Right ventricle myocardium inferior (tissue), 1 donor: ENCODE results near the gene SEC14L5. TPM values are rescaled to one million over a fixed set of nuclear protein-coding genes. Genes with fewer than 3 reads are reported as not detected.

ENCODE experiments used
- ATAC-seq: fragments of 200-7000 bp; cut with Tn5 transposase; one replicate; pipeline ENCODE4 v1.9.1; 2020; ENCODE audit warnings: mild to moderate bottlenecking, moderate library complexity
- DNase-seq: peaks from one replicate; pipeline ENCODE4 v3.0.0; 2021; ENCODE audit errors: missing footprints
- intact Hi-C: fragments of 100-400 bp; cut with DNase I; formaldehyde crosslinking; loops from one replicate; pipeline ENCODE4 v1.11.0; 2022
- total RNA-seq: library from RNA; stranded (reverse); fragmentation: NEBNext Ultra II Directional; extraction: Animal tissue kit (Norgen Biotek cat#: 25700); gene quantifications from one replicate; pipeline ENCODE4 v1.2.1, GENCODE V29; 2021
- donor health status: DM: no; HTN: yes; CAD: no; lungs with severe emphysema.

Gene SEC14L5
- total RNA-seq, 1 donor from 2014 or later = 23.5 TPM

GRCh38 chr16:4972938-4973587 is 14.9 kb downstream of the SEC14L5 start:
- intact Hi-C loops = no loop called here
- ATAC-seq (no peak), DNase-seq (no peak)

DNA sequence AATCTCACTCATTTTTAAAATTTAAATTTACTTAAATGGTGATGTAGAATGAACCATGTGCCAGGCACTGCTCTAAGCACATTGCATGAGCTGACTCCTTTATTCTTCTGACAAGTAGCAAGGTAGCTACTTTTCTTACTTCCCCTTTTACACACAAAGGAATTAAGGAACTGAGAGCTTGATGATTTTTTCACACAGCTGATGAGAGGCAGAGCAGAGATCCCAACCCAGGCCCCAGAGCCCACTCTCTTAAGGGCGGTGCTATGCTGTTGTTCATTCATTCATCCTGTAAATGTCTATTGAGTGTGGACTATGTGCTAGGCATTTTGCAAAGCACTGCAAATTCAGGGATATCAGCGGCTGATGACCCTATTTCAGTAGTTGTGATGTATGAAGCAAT is 17.9 kb downstream of the SEC14L5 start:
- DNase-seq (no peak), ATAC-seq (no peak)
- intact Hi-C loops = no loop called here

DNA sequence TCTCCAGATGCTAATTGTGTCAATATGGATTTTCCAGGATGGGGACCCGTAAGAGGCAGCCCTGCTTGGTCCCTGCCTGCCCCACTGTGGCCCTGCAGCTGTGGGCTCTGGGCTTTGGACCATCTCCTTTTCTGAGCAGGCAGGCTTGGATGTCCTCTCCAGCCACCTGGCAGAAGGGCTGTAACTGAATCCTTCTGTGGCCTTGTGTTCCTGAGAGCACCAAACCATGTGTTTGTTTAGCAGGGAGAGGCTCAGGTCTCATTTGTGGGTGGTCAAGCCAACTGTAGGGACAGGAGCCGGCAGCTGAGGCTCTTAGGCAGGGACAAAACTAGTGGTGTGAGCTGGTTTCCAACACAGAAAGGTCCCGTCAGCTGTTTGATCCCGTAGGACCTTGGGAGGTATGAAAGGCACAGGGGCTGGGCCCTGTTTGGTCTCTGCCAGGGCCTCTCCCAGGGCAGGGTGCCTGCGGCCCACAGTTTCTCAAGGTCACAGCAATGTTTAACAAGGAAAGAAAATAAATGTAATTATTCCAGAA is 18.5 kb downstream of the SEC14L5 start:
- no peak for ATAC-seq
- intact Hi-C loops = no loop called here
- no peak for DNase-seq

GRCh38 chr16:4979164-4979563 is 21.0 kb downstream of the SEC14L5 start:
- ATAC-seq (no peak), DNase-seq (no peak)
- intact Hi-C loops = no loop called here

- ATAC-seq (no peak), DNase-seq (no peak)
- intact Hi-C loops = no loop called here
Measured at GRCh38 chr16:4979736-4980660, 21.9 kb downstream of the SEC14L5 start.

GRCh38 chr16:4980691-4981090 is 22.6 kb downstream of the SEC14L5 start:
- intact Hi-C loops = no loop called here
- ATAC-seq = no peak
- no peak for DNase-seq

DNA sequence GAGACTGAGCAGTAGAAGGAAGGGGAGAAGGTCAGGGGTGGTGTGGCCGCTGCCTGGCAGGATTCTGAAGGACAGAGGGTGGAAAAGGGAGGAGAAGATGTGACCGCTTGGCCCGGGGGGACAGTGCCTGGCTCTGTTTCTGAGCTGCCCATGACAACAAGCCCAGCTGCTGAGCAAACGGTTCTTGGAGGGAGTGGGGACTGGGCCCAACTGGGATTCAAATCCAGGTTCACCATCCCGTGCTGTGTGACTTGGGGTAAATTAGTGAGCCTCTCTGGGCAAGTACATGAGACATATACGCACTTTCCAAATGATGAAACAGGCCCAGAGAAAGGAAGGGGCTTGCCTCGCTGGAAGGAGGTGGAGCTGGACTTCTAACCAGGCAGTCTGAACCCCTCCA is 23.3 kb downstream of the SEC14L5 start:
- DNase-seq (no peak), ATAC-seq (no peak)
- intact Hi-C loops = no loop called here

DNA sequence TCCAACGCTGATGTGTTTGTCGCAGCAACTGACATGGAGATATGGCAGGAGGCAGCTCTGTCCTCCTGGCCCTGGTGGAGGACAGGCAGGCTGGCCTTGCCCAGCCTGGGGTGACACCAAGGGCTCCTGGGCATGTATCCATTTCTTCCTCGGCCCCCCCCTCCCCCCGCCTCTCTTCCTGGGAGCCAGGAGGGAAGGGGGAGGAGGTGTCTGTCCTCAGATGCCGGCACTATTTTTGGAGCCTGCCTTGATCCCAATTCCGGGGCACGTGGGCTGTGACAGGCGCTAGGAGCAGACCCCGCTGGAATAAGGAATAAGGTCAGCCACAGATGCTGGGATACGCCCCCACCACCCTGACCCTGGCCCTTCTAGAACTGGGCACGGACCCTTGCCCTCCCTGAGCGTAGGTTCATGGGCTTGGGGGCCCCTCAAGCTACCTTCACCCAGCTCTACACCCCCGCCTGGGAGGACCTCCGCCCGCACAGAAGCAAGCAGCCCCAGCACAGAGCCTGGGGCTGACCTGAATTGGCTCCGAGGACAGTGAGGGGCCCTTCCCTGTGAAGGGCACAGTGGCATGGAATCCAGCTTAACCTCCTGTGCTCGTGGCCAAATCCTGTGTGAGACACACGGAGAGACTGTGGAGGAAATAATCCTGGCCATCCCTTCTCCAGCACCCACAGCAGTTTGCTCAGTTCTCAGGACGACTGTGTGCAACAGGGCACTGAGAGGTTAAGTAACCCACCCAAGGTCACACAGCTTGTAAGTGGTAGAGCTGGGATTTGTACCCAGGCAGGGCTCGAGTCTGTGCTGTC is 24.1 kb downstream of the SEC14L5 start:
- DNase-seq (no peak), ATAC-seq (peak; percentile 97)
- intact Hi-C loops = loop anchor here (1.0 kb wide), 1 partner anchor 20 kb away; no protein-coding TSS in a partner anchor

- no peak for DNase-seq
- intact Hi-C loops = no loop called here
- no peak for ATAC-seq
Measured at GRCh38 chr16:4984174-4984990, 26.3 kb downstream of the SEC14L5 start.

DNA sequence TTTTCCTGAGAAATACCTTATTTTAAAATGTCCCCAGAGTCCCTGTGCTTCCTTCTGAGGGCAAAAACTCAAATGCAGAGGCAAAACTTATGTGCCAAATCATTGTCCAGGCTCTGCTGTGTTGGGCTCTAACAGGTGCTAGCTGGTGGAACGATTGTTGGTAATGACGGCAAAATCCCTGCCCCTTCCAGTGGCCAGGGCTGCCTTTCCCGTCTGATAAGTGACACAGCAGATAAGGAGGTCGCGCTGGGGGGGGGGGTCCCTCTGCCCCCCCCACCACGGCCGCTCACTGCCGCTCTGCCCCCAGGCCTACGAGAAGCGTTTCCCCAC is 29.1 kb downstream of the SEC14L5 start:
- ATAC-seq = no peak
- no peak for DNase-seq
- intact Hi-C loops = no loop called here

GRCh38 chr16:4987580-4988374 is 29.6 kb downstream of the SEC14L5 start:
- ATAC-seq (peak; percentile 10), DNase-seq (no peak)
- intact Hi-C loops = no loop called here

DNA sequence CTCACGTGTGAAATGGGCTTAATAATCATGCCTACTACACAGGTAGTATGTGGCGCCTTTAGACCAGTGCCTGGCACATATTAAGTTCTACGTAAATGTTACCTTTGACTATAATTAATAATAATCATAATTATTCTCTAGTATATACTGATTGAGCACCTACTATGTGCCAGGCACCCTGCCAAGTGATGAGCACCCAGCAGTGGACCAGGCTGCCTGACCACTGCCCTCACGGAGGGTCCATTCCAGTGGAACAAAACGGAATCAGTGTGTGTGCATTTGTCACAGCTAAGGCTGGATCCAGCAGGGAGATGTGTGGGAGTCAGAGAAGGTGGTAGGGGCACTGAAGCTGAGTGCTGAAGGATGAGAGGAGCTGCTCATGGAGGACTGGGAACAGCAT is 30.5 kb downstream of the SEC14L5 start:
- intact Hi-C loops = no loop called here
- no peak for ATAC-seq
- no peak for DNase-seq

DNA sequence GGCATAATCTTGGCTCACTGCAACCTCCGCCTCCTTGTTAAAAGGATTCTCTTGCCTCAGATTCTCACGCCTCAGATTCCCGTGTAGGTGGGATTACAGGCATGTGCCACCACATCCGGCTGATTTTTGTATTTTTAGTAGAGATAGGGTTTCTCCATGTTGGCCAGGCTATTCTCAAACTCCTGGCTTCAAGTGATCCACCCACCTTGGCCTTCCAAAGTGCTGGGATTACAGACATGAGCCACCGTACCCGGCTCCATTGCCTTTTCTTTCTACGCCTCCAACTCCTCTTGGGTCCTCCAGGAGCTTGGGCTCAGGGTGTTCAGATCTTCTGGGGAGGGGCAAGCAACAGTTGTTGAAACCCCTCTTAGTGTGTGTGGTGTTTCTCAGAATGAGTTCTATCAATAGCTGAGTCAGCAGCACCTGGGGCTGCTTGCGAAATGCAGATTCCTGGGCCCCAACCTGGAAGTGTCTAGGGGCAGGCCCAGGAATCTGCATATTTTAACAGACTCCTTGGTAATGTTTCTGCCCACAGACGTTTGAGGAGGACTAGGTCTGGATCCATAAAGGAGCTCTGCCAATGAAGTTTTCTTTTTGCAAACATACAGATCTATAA is 31.4 kb downstream of the SEC14L5 start:
- intact Hi-C loops = no loop called here
- DNase-seq (no peak), ATAC-seq (no peak)

GRCh38 chr16:4990415-4990814 is 32.3 kb downstream of the SEC14L5 start:
- DNase-seq = no peak
- no peak for ATAC-seq
- intact Hi-C loops = no loop called here

- intact Hi-C loops = no loop called here
- ATAC-seq (no peak), DNase-seq (no peak)
Measured at GRCh38 chr16:4991754-4992153, 33.6 kb downstream of the SEC14L5 start.

DNA sequence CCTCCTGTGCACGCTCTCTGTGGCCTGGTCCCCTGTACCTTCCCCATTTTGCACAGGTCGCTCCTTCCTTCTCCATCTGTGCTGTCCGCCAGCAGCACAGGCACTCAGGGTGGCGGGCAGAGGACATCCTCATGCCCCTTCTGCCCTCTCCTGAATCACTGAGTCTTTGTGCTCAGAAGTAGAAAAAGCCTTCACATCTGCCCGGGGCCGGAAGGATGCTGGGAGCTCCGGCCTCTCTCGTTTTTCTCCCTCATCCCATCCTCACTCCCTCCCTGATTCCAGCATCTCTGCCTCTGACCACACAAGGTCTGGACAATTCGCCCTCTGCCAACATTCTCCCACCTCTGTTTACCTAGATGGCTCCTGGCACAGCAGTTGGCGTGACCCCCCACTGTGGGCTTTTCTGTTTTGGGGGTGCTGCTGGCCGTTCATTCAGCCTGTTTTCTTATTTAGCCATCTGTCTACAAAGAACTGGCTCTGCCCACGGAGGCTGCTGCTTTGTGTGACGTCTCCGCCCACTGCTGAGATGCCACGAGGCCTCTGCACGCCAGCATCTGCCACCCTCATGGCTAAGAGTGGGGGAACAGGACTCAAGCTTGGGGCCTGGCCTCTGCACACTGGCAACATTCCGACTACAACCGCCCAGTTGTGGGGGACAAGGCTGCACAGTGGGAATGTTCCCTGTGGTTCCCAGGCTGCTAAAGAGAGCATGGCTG is 36.7 kb downstream of the SEC14L5 start:
- no peak for ATAC-seq
- no peak for DNase-seq
- intact Hi-C loops = no loop called here

DNA sequence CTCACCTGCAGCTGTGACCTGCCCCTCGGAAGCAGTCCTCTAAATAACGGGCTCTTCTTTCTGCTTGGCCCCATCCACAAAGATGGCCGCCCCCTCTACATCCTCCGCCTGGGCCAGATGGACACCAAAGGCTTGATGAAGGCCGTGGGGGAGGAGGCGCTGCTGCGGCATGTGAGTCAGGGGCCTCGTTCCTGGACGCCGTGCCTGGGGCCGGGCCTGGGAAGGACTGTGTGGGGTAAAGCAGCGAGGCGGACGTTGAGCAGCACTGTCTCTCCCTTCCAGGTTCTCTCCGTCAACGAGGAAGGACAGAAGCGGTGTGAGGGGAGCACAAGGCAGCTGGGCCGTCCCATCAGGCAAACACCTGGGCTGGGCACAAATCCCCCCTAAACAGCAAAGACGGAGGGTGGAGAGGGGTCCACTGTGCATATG is 42.5 kb downstream of the SEC14L5 start:
- intact Hi-C loops = no loop called here
- DNase-seq (no peak), ATAC-seq (no peak)
